H1 (cell line): Measurements from ENCODE around the gene LIN28B. TPM values are rescaled to one million over a fixed set of nuclear protein-coding genes. Genes with fewer than 3 reads are reported as not detected.

ENCODE experiments used
- FOSL1 ChIP-seq: IDR thresholded peaks from 2 replicates; pipeline ENCODE4 v1.6.1; 2011; ENCODE audit warnings: mild to moderate bottlenecking, low read depth, low read length, moderate library complexity; ENCODE audit not compliant: insufficient read depth
- GTF2F1 ChIP-seq: IDR thresholded peaks from 2 replicates; pipeline ENCODE4 v1.6.1; 2012; ENCODE audit warnings: low read depth, low read length, improper control_type of control experiment, borderline replicate concordance
- polyA plus RNA-seq, 7 experiments: library from polyadenylated mRNA; depleted of rRNA in 3 of 7; stranded (reverse) in 5 of 7; unstranded in 2 of 7; fragments of >200 nt in 5 of 7; fragments of 200-250 nt in 2 of 7; gene quantifications; 1 replicate in 5 of 7; 2 replicates in 1 of 7; 4 replicates in 1 of 7; pipeline versions ENCODE4 v1.2.1 to v1.2.3, GENCODE V29; 2011 to 2013; ENCODE audit warnings: missing spikeins in 2 of 7, mixed read lengths in 2 of 7
- total RNA-seq: library from RNA; stranded (reverse); fragmentation: NEBNext Ultra II Directional; extraction: Animal tissue kit (Norgen Biotek cat#: 25700); gene quantifications from 2 replicates; pipeline ENCODE4 v1.2.1, GENCODE V29; 2021

The LIN28B gene
- total and polyA plus RNA-seq, 2 of the 8 experiments (the other 6 are each of a cell fraction or from before 2014, with no cell fraction given) = 27.4 to 94.7 TPM

DNA sequence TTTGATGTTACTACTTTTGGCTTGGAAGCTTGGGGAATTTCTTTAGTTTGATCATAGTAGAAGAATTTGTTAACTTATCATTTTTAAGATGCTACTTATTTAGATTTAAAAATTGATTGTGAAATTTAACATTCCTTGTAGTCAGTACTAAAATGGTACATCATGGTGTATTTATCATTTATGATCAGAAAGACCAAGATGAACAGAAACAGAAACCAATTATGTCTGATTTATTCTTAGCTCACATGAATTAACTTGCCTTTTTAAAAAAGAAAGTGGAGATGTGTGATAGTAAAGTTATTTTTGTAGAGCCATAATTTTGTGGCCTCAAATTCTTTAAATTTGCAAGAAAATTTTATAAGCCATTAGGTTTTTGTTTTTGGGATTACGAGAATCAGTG lies 77.6 kb downstream of the LIN28B start (continued):
- no peak for TF ChIP-seq GTF2F1
- TF ChIP-seq FOSL1 = no peak
